ENCODE results near the gene MPP3.

- TF ChIP-seq CHD1 (IDR thresholded peaks at IDR 0.05; ENCODE audit: low read depth, low read length) (no peak), POLR2A (IDR thresholded peaks at IDR 0.05; ENCODE audit: low read depth, low read length) (no peak), RAD21 (IDR thresholded peaks at IDR 0.05; ENCODE audit: low read length) (no peak), USF2 (IDR thresholded peaks at IDR 0.05; ENCODE audit: low read depth, low read length) (no peak), SMC3 (IDR thresholded peaks at IDR 0.05; ENCODE audit: low read depth, low read length) (no peak), MXI1 (IDR thresholded peaks at IDR 0.05; ENCODE audit: borderline replicate concordance, low read depth, low read length) (no peak)
- TF ChIP-seq, protein P1, sequence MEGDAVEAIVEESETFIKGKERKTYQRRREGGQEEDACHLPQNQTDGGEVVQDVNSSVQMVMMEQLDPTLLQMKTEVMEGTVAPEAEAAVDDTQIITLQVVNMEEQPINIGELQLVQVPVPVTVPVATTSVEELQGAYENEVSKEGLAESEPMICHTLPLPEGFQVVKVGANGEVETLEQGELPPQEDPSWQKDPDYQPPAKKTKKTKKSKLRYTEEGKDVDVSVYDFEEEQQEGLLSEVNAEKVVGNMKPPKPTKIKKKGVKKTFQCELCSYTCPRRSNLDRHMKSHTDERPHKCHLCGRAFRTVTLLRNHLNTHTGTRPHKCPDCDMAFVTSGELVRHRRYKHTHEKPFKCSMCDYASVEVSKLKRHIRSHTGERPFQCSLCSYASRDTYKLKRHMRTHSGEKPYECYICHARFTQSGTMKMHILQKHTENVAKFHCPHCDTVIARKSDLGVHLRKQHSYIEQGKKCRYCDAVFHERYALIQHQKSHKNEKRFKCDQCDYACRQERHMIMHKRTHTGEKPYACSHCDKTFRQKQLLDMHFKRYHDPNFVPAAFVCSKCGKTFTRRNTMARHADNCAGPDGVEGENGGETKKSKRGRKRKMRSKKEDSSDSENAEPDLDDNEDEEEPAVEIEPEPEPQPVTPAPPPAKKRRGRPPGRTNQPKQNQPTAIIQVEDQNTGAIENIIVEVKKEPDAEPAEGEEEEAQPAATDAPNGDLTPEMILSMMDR (conservative IDR thresholded peaks at IDR 0.05; ENCODE audit: low read depth, low read length), result no peak
Measured at GRCh38 chr17:43789482-43789881, 43.5 kb downstream of the MPP3 start.
